ENCODE results near the gene VAMP4. TPM values are rescaled to one million over a fixed set of nuclear protein-coding genes. Genes with fewer than 3 reads are reported as not detected.
"Not testable (repeated sequence)": the region's sequence is repeated elsewhere in the genome, so short reads cannot be mapped to it uniquely, and the experiment has no call there.

Gene VAMP4
- total and polyA plus RNA-seq, 7 donors: 5.7 to 16.9 (median 13.0) TPM

DNA sequence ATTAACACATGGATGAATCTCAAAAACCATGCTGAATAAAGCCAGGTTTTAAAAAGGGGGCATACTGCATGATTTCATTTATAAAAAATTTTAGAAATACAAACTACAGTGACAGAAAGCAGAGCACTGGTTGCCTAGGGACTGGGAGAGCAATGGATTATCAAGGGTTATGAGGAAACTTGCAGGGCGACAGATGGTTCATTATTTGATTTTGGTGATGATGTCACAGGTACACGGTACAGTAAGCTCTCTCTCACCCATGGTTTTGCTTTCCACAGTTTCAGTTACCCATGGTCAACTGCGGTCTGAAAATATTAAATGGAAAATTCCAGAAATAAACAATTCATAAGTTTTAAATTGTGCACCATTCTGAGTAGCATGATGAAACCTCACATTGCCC lies 14.1 kb downstream of the VAMP4 start:
- Histone ChIP-seq H3K4me1 (peaks cover 0 to 5% (median 0%) of the 10 kb centered on the region in 4 donors), H3K4me3 (no peak overlapping the region), H3K27me3 (no peaks in the 10 kb centered on the region), H3K36me3 (peaks cover 0 to 16% (median 7%) of the 10 kb centered on the region in 4 donors), H3K9me3 (peaks cover 0 to 6% (median 1%) of the 10 kb centered on the region in 4 donors), H3K27ac (no peak overlapping the region)
- TF ChIP-seq POLR2A (IDR thresholded peaks at IDR 0.05) (no peak), CTCF (IDR thresholded peaks at IDR 0.05) (no peak), EP300 (IDR thresholded peaks at IDR 0.05) (no peak), POLR2AphosphoS5 (IDR thresholded peaks at IDR 0.05) (no peak)
- DNase-seq: no peak
- 68 to 87% methylated on average over 3 of the region's 3 CpGs for WGBS, 2 donors
- intact Hi-C loops (cut with DNase I): no loop called here

GRCh38 chr1:171723180-171723579 lies 18.7 kb downstream of the VAMP4 start:
- intact Hi-C loops (cut with DNase I); H3K4me3 ChIP-seq; H3K27ac ChIP-seq; H3K4me1 ChIP-seq; DNase-seq; H3K9me3 ChIP-seq; H3K27me3 ChIP-seq: not testable (repeated sequence)
- WGBS, 2 donors: 96 to 97% methylated on average over 4 of the region's 4 CpGs
- H3K36me3 ChIP-seq: peaks cover 0 to 11% (median 4%) of the 10 kb centered on the region in 4 donors

- no peak overlapping the region for H3K27ac ChIP-seq
- intact Hi-C loops (cut with DNase I): no loop called here
- 47 to 83% methylated on average over 1 of the region's 1 CpG for WGBS, 2 donors
- H3K4me3 ChIP-seq: no peak overlapping the region
- DNase-seq: no peak
- H3K9me3 ChIP-seq: peaks cover 0 to 6% (median 1%) of the 10 kb centered on the region in 4 donors
- peaks cover 0 to 3% (median 0%) of the 10 kb centered on the region in 4 donors for H3K36me3 ChIP-seq
- no peaks in the 10 kb centered on the region for H3K27me3 ChIP-seq
- peaks cover 0 to 27% (median 16%) of the 10 kb centered on the region in 4 donors for H3K4me1 ChIP-seq
- no peak for TF ChIP-seq EP300 (IDR thresholded peaks at IDR 0.05)
- TF ChIP-seq POLR2AphosphoS5 (IDR thresholded peaks at IDR 0.05): no peak
- no peak for TF ChIP-seq CTCF (IDR thresholded peaks at IDR 0.05)
- no peak for TF ChIP-seq POLR2A (IDR thresholded peaks at IDR 0.05)
These were observed 23.0 kb downstream of the VAMP4 start for GRCh38 chr1:171718848-171719247.

DNA sequence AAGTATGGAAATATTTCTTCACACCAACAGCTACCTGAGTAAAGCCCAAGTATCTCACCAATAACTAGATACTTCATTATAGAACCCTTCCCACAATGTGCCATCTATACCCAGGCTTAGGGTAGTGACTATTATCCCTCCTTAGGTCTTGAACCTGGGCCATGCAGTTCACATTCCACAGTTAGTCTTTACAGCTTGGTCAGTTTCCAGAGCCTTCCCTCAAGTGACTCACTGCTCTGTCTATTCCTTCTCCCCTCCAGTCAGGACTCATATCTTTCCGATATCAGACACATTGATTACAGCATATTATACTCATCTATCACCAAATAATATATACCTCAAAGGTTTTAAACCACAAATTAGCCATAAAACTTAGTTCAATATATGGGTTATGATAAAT lies 23.6 kb downstream of the VAMP4 start:
- no peak for TF ChIP-seq POLR2A (IDR thresholded peaks at IDR 0.05)
- TF ChIP-seq EP300 (IDR thresholded peaks at IDR 0.05): no peak
- TF ChIP-seq POLR2AphosphoS5 (IDR thresholded peaks at IDR 0.05): no peak
- TF ChIP-seq CTCF (IDR thresholded peaks at IDR 0.05): no peak
- Histone ChIP-seq H3K4me3 (no peak overlapping the region), H3K27ac (no peak overlapping the region), H3K27me3 (no peaks in the 10 kb centered on the region), H3K36me3 (peaks cover 0 to 4% (median 0%) of the 10 kb centered on the region in 4 donors), H3K4me1 (peaks cover 0 to 27% (median 16%) of the 10 kb centered on the region in 4 donors), H3K9me3 (peaks cover 0 to 4% (median 1%) of the 10 kb centered on the region in 4 donors)
- no peak for DNase-seq
- WGBS, 2 donors: 95 to 98% methylated on average over 1 of the region's 1 CpG
- intact Hi-C loops (cut with DNase I): no loop called here

DNA sequence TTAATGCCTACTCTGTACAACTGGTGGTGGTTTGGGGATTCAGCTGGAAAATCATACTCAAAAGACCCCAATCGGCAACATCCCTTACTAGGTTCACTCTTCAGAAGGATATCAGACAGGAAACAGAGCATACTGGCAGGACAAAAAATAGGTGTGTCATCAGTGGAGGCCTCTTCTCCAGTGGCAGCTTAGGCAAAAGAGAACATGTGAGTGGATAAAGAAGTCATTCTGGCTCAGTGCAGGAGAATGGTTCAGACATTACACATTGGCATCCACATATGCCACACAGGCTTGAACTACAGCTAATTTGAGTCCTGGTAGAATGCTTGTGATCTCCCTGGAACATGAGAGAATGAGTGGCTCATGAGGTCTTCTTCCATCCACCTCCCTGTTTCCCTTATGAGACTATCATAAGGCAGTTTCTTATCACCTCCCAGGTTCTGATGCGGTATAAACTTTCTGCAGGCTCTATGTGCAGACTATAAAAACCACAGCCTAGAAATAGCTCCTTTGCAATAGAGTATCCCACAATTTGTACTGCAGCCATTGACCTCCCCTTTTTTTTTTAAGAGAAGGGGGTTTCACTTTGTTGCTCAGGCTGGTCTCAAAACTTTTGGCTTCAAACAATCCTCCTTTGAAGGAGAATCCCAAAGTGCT lies 24.7 kb downstream of the VAMP4 start:
- DNase-seq: no peak
- TF ChIP-seq EP300 (IDR thresholded peaks at IDR 0.05) (no peak), POLR2A (IDR thresholded peaks at IDR 0.05) (no peak), POLR2AphosphoS5 (IDR thresholded peaks at IDR 0.05) (no peak), CTCF (IDR thresholded peaks at IDR 0.05) (no peak)
- H3K4me1 ChIP-seq: peaks cover 0 to 27% (median 16%) of the 10 kb centered on the region in 4 donors
- WGBS, 2 donors: 90 to 96% methylated on average over 2 of the region's 2 CpGs
- no peaks in the 10 kb centered on the region for H3K9me3 ChIP-seq
- intact Hi-C loops (cut with DNase I): no loop called here
- no peaks in the 10 kb centered on the region for H3K27me3 ChIP-seq
- peak overlapping the region in 3 of 4 donors; percentile 2 to 61 (median 59) for H3K27ac ChIP-seq
- H3K4me3 ChIP-seq: no peak overlapping the region
- peaks cover 0 to 4% (median 0%) of the 10 kb centered on the region in 4 donors for H3K36me3 ChIP-seq
